HG03159 (cell line): ENCODE results near the gene RAB3C.

Source experiments
- ATAC-seq: cut with Tn5 transposase; IDR thresholded peaks from one replicate; pipeline ENCODE4 v1.9.1; 2021; ENCODE audit warnings: mild to moderate bottlenecking, moderate library complexity; ENCODE audit not compliant: unreplicated experiment

Gene RAB3C

DNA sequence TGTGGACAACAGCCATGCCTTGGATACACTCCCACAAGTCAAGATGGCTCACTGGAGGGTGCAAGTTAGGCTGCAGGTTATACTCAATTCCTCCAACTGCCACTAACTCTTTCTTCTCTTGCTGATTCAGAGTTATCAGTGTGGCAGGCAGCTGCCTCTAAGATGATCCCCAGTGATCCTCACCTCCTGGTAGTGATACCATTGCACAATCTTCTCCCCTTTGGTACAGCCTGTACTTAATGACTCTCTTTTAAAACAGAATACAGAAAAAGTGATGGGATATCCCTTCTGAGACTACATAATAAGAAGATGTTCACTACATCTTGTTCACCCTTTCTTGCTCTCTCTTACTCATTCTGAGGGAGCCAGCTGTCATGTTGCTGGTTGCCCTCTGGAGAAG, 323.1 kb downstream of the RAB3C start:
- no peak for ATAC-seq
